ENCODE data around the gene IRGC.

The IRGC gene

DNA sequence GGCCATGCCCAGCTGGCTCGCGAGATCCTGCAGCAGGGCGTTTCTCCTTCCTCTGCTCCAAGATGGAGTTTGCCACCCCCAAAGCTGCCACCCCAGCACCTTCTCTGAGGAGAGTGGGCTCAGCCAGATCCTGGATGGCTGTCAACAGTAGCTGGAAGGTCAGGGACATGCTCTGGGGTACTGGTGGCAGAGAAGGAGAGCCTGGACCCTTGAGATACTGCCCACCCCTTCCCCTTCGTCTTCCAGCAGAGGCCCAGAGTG is 11.6 kb downstream of the IRGC start:
- CTCF ChIA-PET, result no interaction called here
- POLR2A ChIA-PET, result no interaction called here
- TF ChIP-seq SP1 (IDR thresholded peaks at IDR 0.05) (no peak), HDGF (IDR thresholded peaks at IDR 0.05; ENCODE audit: borderline replicate concordance) (no peak), ZNF384 (IDR thresholded peaks at IDR 0.05) (no peak), ARNT (IDR thresholded peaks at IDR 0.05) (no peak), L3MBTL2 (conservative IDR thresholded peaks at IDR 0.05) (no peak), BHLHE40 (IDR thresholded peaks at IDR 0.05; ENCODE audit: borderline replicate concordance) (no peak), FOXA1 (IDR thresholded peaks at IDR 0.05) (no peak), CTBP1 (IDR thresholded peaks at IDR 0.05; ENCODE audit: borderline replicate concordance) (no peak), LEF1 (IDR thresholded peaks at IDR 0.05; ENCODE audit: borderline replicate concordance) (no peak), NFRKB (IDR thresholded peaks at IDR 0.05) (no peak), FOXK2 (IDR thresholded peaks at IDR 0.05) (no peak), ELF4 (IDR thresholded peaks at IDR 0.05) (no peak), TARDBP (IDR thresholded peaks at IDR 0.05) (no peak), SUZ12 (IDR thresholded peaks at IDR 0.05) (no peak)
- TF ChIP-seq, protein P1, sequence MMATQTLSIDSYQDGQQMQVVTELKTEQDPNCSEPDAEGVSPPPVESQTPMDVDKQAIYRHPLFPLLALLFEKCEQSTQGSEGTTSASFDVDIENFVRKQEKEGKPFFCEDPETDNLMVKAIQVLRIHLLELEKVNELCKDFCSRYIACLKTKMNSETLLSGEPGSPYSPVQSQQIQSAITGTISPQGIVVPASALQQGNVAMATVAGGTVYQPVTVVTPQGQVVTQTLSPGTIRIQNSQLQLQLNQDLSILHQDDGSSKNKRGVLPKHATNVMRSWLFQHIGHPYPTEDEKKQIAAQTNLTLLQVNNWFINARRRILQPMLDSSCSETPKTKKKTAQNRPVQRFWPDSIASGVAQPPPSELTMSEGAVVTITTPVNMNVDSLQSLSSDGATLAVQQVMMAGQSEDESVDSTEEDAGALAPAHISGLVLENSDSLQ (IDR thresholded peaks at IDR 0.05), result no peak
- no peak for DNase-seq (ENCODE audit: extremely low spot score)

DNA sequence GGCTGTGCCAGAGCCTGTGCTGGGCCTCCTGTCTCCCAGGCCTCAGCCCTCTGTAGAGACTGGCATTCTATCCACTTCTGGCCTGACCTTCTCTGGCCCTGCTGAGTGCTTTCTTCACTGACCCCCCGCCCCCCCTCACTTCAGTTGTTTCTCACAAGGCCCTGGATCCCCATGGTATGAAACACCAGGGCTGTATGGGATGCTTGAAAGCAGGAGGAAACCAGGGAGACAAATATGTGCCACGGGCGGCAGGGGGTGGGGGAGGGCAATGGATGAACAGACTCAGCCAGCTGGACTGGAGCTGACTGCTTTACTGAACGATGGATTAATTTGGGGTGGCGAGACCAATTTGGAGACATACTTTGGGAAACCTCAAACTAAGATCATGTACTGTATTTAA is 14.0 kb downstream of the IRGC start:
- CTCF ChIA-PET, result no interaction called here
- DNase-seq (ENCODE audit: extremely low spot score), result no peak
- POLR2A ChIA-PET, result no interaction called here

DNA sequence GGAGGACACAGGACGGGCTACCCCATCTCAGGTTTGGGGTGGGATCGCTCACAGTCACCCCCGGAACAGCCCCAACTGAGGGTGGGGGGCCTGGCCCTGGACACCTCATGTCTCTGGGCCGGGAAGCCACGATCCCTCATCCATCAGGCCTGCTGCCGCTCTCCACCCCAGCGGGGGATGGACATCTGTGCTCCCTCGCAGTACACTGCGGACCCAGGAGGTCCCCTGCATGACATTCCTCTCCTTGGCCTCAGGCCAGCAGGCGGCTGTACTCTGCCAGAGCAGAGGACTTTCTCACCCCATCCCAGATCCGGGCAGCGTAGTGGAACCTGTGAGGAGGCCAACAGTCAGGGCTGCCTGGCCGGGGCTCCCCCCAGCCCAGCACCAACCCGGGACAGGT is 15.5 kb downstream of the IRGC start:
- TF ChIP-seq L3MBTL2 (conservative IDR thresholded peaks at IDR 0.05) (no peak), ARNT (IDR thresholded peaks at IDR 0.05) (no peak), FOXA1 (IDR thresholded peaks at IDR 0.05) (no peak), ELF4 (IDR thresholded peaks at IDR 0.05) (no peak), ZNF384 (IDR thresholded peaks at IDR 0.05) (no peak), FOXK2 (IDR thresholded peaks at IDR 0.05) (no peak), LEF1 (IDR thresholded peaks at IDR 0.05; ENCODE audit: borderline replicate concordance) (no peak), CTBP1 (IDR thresholded peaks at IDR 0.05; ENCODE audit: borderline replicate concordance) (no peak), SUZ12 (IDR thresholded peaks at IDR 0.05) (no peak), NFRKB (IDR thresholded peaks at IDR 0.05) (no peak)
- TF ChIP-seq, protein P1 (IDR thresholded peaks at IDR 0.05), result no peak
- no peak for DNase-seq (ENCODE audit: extremely low spot score)
- CTCF ChIA-PET, result interaction anchor here (1.1 kb wide), 1 partner anchor 69 kb away, joined by 4 read pairs; no protein-coding TSS in a partner anchor
- POLR2A ChIA-PET, result no interaction called here

More for the DNA sequence above, 14.0 kb downstream of the IRGC start:
- TF ChIP-seq SUZ12 (IDR thresholded peaks at IDR 0.05), result no peak
- TF ChIP-seq L3MBTL2 (conservative IDR thresholded peaks at IDR 0.05), result no peak
- TF ChIP-seq FOXA1 (IDR thresholded peaks at IDR 0.05), result no peak
- no peak for TF ChIP-seq FOXM1 (IDR thresholded peaks at IDR 0.05; ENCODE audit: borderline replicate concordance)
- TF ChIP-seq ELF4 (IDR thresholded peaks at IDR 0.05), result no peak
- no peak for TF ChIP-seq SP1 (IDR thresholded peaks at IDR 0.05)
- TF ChIP-seq CTBP1 (IDR thresholded peaks at IDR 0.05; ENCODE audit: borderline replicate concordance), result no peak
- TF ChIP-seq FOXK2 (IDR thresholded peaks at IDR 0.05), result no peak
- TF ChIP-seq BHLHE40 (IDR thresholded peaks at IDR 0.05; ENCODE audit: borderline replicate concordance), result no peak
- TF ChIP-seq LEF1 (IDR thresholded peaks at IDR 0.05; ENCODE audit: borderline replicate concordance), result no peak
- TF ChIP-seq NFRKB (IDR thresholded peaks at IDR 0.05), result no peak

DNA sequence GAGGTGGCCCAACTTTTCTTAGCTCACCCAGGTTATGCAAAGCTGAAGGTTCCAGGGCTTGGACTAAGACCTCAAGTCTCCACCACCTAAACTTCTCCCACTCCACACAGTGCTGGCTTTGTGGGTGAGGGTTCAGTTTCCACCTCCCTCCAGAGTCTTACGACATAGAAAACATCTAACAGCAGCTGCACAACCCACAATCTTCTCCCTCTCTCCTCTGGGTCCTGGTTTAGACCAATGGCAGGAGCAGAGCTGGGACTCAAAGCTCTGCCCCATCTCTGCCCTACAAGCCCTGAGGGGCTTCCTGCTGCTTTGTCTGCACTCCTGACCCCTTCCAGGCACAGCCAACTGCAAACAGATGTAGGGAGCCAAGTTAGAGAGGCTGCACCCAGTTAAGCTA is 16.0 kb downstream of the IRGC start:
- TF ChIP-seq, protein P1 (IDR thresholded peaks at IDR 0.05), result no peak
- TF ChIP-seq ZNF384 (IDR thresholded peaks at IDR 0.05) (no peak), FOXA1 (IDR thresholded peaks at IDR 0.05) (no peak), SP1 (IDR thresholded peaks at IDR 0.05) (no peak), BHLHE40 (IDR thresholded peaks at IDR 0.05; ENCODE audit: borderline replicate concordance) (no peak), NFRKB (IDR thresholded peaks at IDR 0.05) (no peak), CTBP1 (IDR thresholded peaks at IDR 0.05; ENCODE audit: borderline replicate concordance) (no peak), FOXK2 (IDR thresholded peaks at IDR 0.05) (no peak), SUZ12 (IDR thresholded peaks at IDR 0.05) (no peak), ELF4 (IDR thresholded peaks at IDR 0.05) (no peak), TARDBP (IDR thresholded peaks at IDR 0.05) (no peak), L3MBTL2 (conservative IDR thresholded peaks at IDR 0.05) (no peak), HDGF (IDR thresholded peaks at IDR 0.05; ENCODE audit: borderline replicate concordance) (no peak), ARNT (IDR thresholded peaks at IDR 0.05) (no peak), LEF1 (IDR thresholded peaks at IDR 0.05; ENCODE audit: borderline replicate concordance) (no peak), FOXM1 (IDR thresholded peaks at IDR 0.05; ENCODE audit: borderline replicate concordance) (no peak)
- ChIA-PET POLR2A (no interaction called here), CTCF (interaction anchor here (0.6 to 1.1 kb wide), 2 partner anchors 69 to 519 kb away, joined by 4 to 9 read pairs; no protein-coding TSS in a partner anchor)
- DNase-seq (ENCODE audit: extremely low spot score), result no peak

DNA sequence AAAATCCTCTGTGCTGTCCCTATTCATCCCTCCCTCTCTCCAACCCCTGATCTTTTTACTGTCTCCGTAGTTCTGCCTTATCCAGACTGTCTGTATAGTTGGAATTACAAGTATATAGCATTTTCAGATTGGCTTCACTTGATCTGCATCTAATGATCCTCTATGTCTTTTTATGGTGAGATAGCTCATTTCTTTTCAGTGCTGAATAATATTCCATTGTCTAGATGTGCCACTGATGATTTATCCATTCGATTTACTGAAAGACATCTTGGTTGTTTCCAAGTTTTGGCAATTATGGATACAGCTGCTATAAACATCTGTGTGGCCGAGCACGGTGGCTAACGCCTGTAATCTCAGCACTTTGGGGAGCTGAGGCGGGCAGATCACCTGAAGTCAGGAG is 19.1 kb downstream of the IRGC start:
- DNase-seq (ENCODE audit: extremely low spot score), result no peak
- POLR2A ChIA-PET, result no interaction called here
- CTCF ChIA-PET, result no interaction called here
- no peak for TF ChIP-seq L3MBTL2 (conservative IDR thresholded peaks at IDR 0.05)
- no peak for TF ChIP-seq FOXK2 (IDR thresholded peaks at IDR 0.05)
- TF ChIP-seq TARDBP (IDR thresholded peaks at IDR 0.05), result no peak
- no peak for TF ChIP-seq HDGF (IDR thresholded peaks at IDR 0.05; ENCODE audit: borderline replicate concordance)
- no peak for TF ChIP-seq FOXA1 (IDR thresholded peaks at IDR 0.05)
- TF ChIP-seq CTBP1 (IDR thresholded peaks at IDR 0.05; ENCODE audit: borderline replicate concordance), result no peak

- CTCF ChIA-PET, result no interaction called here
- no peak for DNase-seq (ENCODE audit: extremely low spot score)
- POLR2A ChIA-PET, result no interaction called here
- TF ChIP-seq CTBP1 (IDR thresholded peaks at IDR 0.05; ENCODE audit: borderline replicate concordance) (no peak), HDGF (IDR thresholded peaks at IDR 0.05; ENCODE audit: borderline replicate concordance) (no peak), LEF1 (IDR thresholded peaks at IDR 0.05; ENCODE audit: borderline replicate concordance) (no peak), TARDBP (IDR thresholded peaks at IDR 0.05) (no peak)
Measured at GRCh38 chr19:43735957-43736356, 20.1 kb downstream of the IRGC start.
